Measurements from ENCODE around the gene MARCHF10.
A peak's percentile ranks its signal among the peaks of the same experiment; 100 is the strongest.
"Not testable (repeated sequence)": the region's sequence is repeated elsewhere in the genome, so short reads cannot be mapped to it uniquely, and the experiment has no call there.

The MARCHF10 gene

GRCh38 chr17:62696256-62696655 lies 111.9 kb downstream of the MARCHF10 start:
- DNase-seq = no peak

GRCh38 chr17:62695093-62695738 lies 112.9 kb downstream of the MARCHF10 start:
- not testable (repeated sequence) for DNase-seq

- DNase-seq = no peak
These were observed 114.3 kb downstream of the MARCHF10 start for GRCh38 chr17:62693616-62694409.

GRCh38 chr17:62692721-62693431 lies 115.2 kb downstream of the MARCHF10 start:
- no peak for DNase-seq

GRCh38 chr17:62692159-62692651 lies 115.9 kb downstream of the MARCHF10 start:
- no peak for DNase-seq

GRCh38 chr17:62691589-62691915 lies 116.6 kb downstream of the MARCHF10 start:
- DNase-seq = not testable (repeated sequence)

GRCh38 chr17:62690168-62690897 lies 117.8 kb downstream of the MARCHF10 start:
- DNase-seq = no peak

GRCh38 chr17:62689441-62690167 lies 118.5 kb downstream of the MARCHF10 start:
- DNase-seq = no peak

GRCh38 chr17:62688398-62689160 lies 119.5 kb downstream of the MARCHF10 start:
- no peak for DNase-seq

- DNase-seq = peak; percentile 29
These were observed 120.1 kb downstream of the MARCHF10 start for GRCh38 chr17:62687997-62688396.

- DNase-seq = no peak
These were observed 123.9 kb downstream of the MARCHF10 start for GRCh38 chr17:62684179-62684578.

- no peak for DNase-seq
These were observed 126.2 kb downstream of the MARCHF10 start for GRCh38 chr17:62681939-62682381.

- no peak for DNase-seq
These were observed 126.8 kb downstream of the MARCHF10 start for GRCh38 chr17:62681061-62681938.

- no peak for DNase-seq
These were observed 127.5 kb downstream of the MARCHF10 start for GRCh38 chr17:62680541-62681052.

- no peak for DNase-seq
These were observed 128.2 kb downstream of the MARCHF10 start for GRCh38 chr17:62679866-62680377.

- DNase-seq = no peak
These were observed 129.7 kb downstream of the MARCHF10 start for GRCh38 chr17:62678214-62678919.

- no peak for DNase-seq
These were observed 131.0 kb downstream of the MARCHF10 start for GRCh38 chr17:62676952-62677596.

GRCh38 chr17:62676231-62676943 lies 131.7 kb downstream of the MARCHF10 start:
- no peak for DNase-seq

All from NCI-H345 (cell line).